ENCODE data around the gene KCNT1.

The KCNT1 gene

DNA sequence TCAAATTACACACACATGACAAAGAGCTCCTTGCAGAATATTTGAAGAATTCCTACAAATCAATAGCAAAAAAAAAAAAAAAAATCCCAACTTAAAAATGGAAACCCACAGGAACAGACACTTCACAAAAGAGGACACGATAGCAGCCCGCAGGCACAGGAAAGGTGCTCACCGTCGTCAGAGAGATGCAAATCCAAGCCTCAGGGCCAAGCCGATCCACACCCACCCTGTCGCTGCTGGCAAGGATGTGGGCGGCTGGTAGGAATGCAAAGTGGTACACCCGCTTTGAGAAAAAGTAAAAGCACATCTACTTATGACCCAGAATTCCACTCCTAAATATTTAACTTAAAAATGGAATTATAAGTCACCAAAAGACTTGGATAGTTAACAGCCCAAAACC is 28.0 kb upstream of the KCNT1 start:
- no peak for DNase-seq

DNA sequence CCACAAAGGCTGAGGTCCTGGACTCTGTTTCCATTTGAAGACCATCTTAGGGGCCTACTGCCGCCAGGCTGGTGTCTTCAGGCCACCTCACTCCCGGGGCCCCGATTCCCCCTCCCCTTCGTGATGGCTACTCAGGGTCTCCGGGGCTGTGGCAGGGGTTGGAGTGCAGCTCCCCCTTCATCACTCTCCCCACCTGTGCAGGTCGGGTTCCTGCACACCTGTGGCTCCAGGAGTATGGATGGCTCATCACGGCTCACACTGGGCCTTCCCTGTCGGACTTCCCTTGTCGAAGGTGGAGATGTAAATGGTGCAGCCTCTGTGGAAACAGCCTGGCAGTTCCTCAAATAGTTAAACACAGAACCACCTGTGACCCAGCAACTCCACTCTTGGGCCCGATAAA is 27.0 kb upstream of the KCNT1 start:
- DNase-seq = no peak

DNA sequence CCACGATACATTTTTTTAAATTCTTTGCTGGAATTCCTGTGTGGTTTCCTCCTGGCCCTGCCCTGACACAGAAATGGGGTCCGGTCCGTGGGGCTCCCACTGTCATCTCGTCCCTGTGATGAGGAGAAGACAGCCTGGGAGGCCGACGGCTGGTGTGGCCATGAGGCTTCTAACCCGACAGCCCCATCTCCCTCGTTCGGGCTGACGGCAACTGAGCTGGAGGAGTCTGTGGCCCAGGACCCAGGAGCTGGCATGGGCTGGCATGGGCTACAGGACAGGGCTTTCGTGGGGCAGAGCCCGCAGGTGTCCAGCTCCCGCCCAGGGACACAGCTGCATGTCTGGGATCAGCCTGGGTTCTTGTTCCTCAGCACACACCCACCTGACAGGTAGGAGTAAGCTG is 25.1 kb upstream of the KCNT1 start:
- no peak for DNase-seq

DNA sequence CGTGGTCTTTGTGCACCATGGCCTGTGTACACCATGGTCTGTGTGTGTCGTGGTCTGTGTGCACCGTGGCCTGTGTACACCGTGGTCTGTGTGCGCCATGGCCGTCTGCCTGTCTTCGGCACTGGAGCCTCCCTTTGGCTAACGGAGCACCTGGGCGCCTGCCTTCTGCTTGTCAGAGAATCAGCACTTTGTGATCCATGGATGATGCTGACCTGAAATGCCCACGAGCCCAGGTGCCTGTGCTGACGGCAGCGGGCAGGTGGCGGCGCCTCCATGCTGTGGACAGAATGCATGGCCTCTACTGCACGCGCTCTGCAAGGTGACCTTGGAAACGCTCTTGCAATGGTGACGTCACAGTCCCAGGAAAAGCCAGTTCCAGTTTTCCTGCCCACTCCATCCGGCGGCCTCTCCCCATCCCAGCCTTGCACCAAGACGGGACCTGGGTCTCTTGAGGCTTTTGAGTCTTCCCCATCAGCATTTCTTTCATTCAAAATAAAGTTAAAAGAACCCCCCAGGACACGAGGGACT is 24.3 kb upstream of the KCNT1 start:
- no peak for DNase-seq

DNA sequence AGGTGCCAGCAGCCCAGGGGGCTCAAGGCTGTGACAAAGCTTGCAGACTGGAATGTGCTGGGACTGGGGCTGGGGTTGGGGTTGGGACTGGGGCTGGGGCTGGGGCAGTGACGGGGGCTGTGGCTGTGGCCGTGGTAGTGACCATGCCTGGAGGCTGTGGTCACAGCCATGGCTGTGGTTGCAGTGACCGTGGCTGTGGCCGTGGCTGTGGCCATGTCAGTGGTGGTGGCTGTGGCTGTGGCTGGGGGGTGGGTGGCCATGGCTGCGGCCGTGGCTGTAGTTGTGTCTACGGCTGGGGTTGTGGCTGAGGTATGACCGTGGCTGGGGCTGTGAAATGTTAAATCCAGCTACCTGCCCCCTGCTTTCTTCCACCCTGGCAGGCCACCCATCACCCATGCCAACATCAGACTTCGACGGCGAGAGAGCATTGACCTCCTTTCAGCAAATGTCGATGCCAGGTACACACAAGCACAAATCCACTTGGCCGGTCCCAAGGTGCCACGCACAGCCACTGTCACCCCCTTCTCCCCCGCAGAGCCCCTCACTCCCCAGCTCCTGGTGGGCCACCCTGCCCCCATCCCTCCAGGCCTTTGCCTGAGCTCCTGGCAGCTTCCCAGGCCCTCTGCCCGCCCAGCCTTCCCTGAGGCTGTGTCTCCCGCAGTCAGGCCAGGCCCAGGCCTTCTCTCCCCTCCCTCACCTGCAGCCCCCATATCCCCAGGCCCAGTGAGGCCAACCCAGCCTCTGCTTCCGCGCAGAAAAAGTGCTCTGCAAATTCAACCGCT is 23.6 kb upstream of the KCNT1 start:
- no peak for DNase-seq

DNA sequence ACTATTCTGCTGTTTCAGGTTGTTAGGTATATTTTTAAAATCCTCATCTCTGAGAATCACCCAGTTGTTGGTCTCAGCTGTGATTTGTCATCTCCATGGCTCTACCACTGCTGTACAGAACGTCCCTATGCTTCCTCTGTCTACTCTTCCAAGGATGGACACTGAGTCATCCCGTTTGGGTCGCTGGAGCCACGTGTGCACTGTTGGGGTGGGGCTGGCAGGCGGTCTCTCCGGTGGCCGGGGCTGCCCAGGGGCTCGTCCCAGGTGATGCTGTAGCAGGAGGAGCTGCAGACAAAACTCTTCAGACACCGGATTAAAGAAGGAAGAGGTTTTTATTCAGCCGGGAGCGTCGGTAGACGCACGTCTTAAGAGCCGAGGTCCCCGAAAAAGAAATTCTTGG is 21.9 kb upstream of the KCNT1 start:
- DNase-seq = no peak

DNA sequence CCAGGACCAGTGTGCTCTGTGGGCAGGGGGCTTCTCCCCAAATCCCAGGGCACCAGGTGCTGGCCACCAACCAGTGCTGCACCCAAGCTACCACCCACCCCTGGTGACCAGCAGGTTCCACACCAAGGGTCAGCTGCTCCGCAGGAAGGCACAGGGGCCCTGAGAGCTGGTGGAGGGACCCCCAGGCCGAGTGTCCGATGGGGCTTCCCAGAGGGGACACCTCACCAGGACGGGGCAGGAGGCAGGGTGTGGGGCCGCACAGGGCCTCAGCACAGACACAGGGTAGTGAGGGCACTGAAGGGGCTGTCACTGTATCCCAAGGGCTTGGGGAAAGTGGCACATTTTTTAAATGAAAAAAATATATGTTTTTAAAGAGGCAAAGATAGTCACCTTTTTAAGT is 20.8 kb upstream of the KCNT1 start:
- DNase-seq = no peak

DNA sequence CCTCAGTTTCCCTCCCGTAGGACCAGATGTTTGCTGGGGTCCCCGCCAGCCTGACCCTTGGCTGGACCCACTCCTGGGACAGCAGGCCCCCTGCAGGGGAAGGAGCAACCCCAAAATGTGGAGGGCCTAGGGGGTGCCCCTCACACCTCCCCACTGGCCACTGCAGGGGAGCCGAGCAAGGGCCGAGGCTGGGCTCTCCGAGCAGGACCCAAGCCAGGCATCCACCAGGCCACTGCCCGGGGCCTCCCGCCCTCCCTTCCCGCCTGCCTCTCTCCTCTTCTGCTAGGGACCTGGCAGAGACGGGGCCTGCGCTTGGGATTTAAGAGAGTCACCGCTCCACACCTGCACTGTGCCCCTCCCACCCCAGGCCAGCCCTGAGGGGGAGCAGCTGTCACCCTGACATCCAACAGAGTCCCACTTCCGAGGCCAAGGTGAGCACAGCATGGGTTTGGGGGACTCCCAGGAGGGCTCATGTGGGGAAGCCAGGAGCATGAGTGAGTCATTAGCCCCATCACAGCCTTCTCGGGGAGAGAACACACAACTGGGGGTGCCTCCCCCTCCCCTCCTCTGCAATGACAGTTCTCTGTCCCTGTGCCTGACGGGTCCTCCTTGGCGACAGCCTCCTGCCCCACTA is 18.5 kb upstream of the KCNT1 start:
- no peak for DNase-seq

DNA sequence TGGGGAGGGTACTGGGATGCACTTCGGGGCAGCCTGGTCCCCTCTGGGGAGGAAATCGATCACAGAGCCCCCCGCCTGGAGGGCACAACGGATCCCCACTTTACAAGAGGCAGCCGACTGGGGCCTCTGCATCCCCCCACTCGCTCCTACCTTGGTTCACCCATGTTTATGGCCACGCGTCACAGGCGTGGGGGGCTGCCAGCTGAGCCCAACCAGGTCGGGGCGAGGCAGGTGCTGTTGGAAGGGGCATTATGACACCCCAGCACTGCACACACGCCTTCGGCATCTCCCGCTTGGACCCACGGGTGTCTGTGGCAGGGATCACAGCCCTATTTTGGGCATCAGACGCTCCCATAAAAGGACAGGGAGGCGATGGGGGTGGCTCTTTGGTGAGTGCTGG is 17.3 kb upstream of the KCNT1 start:
- no peak for DNase-seq

DNA sequence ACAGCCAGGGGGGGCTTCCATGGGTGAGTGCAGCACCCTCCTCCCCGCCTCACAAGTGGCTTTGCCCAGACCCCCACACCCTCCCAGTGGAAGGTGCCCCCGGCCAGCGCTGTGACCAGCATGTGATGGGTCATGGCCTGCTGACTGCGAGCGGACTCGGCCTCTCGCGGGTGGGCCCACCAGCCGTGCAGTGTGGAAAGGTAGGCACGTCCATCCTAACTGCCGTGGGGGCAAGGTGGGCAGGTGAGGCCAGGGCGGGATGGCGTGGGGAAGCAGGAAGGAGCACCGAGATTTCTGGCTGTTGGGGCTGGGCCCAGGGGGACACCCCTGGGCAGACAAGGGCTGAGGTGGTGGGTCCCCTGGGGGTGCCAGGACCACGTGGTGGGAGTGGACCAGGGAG is 14.8 kb upstream of the KCNT1 start:
- DNase-seq = no peak

DNA sequence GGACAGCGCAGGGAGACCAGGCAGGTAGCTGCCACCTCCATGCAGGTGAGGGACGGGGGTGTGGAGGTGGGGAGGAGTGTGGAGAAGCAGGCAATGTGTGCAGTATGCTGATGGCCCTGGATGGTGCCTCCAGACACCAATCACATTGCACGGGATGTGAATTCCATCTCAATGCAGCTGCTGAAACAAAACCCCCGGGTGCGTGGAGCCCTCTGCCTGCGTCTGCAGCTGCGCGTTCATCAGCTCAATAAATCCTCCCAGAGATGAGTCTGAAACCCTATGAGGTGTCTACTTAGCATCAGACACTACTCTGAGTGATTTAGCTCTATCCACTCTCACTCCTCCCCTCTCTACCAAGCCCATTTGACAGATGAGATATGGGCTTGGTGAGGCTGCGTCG is 13.0 kb upstream of the KCNT1 start:
- DNase-seq = no peak

DNA sequence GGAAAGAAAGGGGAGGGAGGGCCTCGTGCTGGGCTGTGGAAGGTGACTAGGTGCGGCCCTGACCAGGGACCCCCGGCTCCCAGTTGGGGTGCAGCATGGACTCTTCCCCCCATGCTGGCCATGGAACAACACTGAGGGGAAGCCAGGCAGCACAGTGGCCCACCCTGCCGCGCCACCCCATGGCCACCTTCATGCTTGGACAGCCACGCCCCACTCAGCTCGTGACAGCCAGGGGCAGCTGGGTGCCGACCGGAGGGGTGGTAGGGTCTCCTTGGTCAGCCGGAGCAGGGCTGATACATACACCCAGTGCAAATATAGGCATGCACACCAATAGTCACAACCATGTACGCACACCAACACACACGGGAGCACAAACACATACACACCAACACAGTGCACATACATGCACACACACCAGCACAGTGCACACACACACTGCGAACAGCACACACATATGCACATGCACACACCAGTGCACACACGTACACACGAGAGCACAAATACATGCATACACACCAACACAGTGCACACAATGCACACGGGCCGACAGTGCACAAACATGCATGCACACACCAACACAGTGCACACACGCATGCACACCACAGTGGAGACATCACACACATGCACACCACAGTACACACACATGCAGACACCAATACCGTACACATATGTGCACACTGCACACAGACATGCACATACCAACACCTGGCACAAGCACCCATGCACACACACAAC is 11.0 kb upstream of the KCNT1 start:
- no peak for DNase-seq

DNA sequence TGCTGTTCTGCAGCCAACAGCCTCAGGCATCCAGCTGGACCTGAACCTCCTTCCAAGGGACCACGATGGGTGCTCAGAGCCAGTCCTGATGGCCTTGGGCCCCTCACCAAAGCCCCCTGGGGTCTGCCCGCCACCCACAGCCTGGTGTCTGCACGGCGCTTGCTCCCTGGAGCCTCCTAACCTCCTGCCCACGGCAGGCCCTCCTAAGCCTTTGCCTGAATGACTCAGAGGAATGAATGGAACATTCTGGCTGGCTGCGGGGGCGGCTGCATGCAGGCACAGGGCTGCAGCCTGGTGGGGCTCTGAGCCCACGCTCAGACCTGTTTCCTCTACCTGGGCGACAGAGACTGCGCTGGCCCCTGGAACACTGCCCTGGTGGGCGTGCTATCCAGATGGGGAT is 9.6 kb upstream of the KCNT1 start:
- no peak for DNase-seq

DNA sequence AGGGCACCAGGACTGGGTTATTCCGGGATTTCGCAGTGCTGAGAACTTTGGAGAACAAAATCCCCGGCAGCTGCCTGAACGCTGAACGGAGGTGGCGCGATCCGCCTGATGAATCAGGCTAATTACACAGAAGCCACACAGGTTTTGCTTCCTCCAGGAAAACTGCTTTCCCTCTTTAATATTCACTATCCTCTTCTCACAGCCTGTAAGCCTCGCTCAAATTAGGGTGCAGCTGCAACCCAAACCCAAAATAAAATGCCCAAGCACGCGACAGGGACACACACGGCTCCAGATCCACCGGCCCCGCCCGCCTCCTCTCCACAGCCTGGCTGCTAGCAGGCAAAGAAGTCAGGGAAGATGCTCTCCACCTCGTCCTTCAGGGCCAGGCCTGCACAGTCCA is 8.7 kb upstream of the KCNT1 start:
- DNase-seq = no peak

DNA sequence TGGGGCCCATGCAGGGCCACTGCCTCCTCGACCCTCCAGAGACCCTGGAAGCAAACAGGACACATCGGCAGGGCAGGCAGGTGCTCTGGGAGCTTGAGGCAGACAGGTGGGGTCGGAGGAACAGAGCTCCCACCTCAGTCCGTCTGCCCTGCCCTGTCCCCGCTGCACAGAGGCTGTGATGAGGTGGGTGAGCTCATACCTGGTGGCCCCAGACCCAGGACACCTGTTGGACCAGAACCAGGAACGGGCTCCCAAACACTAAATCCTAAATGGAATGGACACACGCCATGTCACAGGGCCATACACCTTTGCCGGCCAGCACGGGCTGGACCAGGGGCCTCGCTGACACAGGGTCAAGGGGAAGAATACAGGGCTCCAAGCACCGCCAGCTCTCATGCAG is 8.2 kb upstream of the KCNT1 start:
- no peak for DNase-seq

DNA sequence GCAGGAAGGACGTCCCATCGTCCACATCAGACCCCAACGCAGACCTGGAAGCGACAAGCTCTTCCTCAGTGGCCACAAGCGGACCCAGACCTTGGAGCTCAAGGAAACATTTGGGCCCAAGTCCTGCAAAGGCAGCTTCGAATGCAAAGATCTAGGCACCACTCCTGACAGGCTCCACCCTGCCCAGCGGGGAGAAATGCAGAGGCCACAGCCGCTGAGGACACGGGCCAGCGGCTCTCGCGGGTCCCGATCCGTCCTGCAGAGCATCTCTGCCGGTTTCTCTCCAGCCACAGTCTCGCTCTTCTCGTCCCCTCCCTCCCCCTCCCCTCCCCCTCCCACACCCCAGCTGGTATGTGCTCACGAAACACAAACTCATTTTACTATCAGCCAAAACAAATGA is 7.6 kb upstream of the KCNT1 start:
- no peak for DNase-seq

DNA sequence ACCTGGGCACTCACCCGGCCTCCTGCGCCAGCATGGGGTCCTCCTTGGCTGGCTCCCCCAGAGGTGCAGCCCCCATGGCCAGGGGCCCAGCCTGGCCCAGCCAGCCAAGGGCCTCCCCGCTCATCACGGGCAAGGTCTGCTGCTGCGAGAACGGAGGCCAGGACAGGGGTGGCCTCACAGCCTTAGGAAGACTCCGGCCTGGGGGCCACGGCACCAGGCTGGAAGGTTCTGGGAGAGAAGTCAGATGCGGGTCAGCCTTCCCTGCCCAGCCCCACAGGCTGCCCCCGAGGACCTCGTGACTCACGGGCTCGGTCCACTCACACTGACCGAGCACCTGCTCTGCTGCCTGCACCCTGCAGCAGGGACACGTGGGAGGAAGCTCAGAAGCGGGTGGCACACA is 6.9 kb upstream of the KCNT1 start:
- DNase-seq = no peak

DNA sequence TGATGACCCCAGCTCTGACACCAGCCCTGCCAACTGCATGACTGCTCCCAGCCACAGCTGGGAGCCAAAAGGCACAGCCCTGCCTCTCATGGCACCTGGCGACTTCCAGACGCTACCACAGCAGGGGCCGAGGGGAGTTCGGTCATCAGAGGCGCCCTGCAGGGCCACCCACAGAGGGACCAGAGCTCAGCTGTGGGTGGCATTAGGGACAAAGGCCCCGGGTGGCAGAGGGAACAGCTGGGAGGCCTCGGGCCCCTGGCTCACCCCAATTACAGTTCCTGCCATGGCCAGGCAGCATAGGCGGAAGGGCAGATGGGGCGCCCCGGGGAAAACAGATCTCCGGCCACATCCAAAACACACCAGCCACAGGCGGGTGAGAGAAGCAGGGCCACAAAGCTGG is 6.3 kb upstream of the KCNT1 start:
- DNase-seq = no peak

DNA sequence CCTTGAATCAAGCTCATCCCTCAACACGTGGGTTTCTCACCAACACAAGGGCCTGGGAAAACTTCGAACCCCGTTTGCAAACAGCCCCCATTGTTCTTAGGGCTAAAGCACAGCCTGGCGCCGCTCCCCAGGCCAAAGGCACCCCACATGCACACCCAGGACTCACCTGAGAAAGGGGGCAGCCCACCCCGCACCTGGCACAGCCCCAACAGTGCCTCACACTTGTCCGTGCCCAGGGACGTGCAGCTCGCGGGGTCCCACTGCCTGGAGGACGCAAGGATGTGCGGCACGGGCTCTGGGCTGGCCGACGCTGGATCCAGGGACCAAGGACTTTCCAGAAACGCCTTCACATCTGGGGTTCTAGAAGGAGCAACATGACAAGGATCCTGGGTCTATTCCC is 5.5 kb upstream of the KCNT1 start:
- DNase-seq = no peak

DNA sequence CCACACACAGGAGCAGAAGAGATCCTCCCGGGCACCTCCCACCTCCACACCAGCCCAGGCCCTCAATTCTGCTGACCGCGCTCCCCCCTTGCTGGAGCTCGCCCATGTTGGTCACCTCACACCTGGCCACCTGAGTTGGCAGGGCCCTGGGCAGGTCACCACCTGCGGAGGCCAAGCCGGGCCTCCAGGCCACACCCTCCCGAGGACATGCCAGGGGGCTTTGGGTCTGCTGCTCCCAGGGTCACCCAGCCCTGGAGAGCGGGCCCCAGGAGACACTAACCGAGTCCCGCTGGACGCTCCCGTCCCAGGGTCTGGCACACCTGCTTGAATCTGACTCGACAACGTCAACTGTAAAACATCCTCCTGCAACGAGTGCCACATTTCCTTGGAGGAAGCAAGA is 4.8 kb upstream of the KCNT1 start:
- no peak for DNase-seq

DNA sequence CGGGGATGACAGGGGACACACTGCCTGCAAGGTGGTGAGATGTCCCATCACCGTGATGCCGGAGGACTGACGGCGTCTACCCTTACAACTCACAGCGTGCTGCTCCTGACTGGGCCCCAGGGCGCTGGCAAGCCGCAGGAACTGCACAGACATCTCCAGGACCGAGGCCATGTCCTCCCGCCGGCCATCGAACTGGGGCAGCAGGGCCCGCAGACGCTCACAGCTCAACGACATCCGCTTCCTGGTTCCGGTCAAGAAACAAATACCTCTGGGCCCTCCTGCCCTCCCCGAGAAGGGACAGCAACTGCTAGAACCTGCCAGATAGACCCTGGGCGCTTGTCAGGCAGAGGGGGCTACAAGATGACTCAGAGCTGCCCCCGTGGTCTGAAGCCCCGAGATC is 3.7 kb upstream of the KCNT1 start:
- DNase-seq = no peak

DNA sequence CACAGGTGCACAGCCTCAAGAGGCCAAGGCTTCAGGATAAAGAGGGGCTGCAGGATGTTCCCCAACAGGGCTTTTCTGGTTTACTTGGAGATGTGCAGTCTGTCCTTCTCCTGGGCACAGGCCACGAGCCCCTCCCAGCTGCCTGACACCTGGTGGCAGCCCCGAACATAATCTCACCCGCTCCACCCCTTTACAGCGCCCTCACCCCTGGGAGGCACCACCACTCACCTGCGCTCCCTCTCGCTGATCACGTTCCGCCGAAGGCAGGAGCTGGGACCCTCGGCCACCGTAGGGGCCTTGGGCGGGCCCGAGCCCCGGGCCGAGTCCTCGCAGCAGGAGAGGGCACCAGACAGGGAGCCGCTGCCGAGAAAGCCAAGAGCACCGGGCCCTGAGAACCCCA is 3.2 kb upstream of the KCNT1 start:
- DNase-seq = no peak

DNA sequence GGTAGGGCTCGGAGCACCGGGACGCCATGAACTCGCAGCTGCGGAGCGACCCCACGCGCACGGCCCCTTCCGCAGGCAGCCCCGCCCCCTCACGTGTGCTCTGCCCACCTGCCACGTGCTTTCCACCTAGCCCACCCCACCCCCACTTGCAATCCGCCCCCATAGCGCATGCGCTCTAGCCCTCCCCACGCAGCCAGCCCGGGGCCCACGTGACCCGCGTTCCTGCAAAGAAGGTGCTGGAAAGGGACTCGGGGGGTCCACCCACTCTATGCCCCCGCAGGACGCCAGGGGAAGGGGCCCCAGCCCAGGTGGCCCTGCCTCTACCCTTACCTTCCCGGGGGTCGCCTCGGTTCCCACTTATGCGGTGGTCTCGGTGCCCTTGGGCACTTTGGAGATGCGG is 2.5 kb upstream of the KCNT1 start, which contains the start of gene SOHLH1:
TSS of gene SOHLH1 (minus strand) at position 42 of the 400 bp plus-strand sequence. CDS start at position 28, 14 bp downstream.
- no peak for DNase-seq

DNA sequence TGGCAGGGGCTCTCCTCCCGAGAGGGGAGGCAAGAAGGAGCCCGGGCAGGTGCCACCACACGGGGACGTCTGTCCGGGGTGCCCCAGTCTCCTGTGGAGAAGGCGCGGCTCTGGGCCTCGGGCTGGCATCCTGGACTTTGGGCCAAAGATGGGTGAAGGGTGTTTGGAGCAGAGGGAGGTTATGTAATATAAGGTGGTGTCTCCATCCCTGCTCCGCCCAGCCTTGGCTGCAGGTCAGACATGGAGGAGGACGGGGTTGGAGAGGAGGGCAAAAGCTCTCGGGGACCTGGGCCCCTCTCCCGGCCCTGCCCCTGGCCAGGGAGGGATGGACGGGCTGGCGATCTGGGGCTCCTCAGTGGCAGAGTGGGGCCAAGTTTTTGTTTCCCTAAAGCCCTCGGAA is 1.5 kb upstream of the KCNT1 start:
- DNase-seq = no peak

Measured in AML-193 (cell line).